ENCODE measurements around the gene IRX5. TPM values are rescaled to one million over a fixed set of nuclear protein-coding genes. Genes with fewer than 3 reads are reported as not detected.

IRX5 gene
- total RNA-seq, 4 donors from 2014 or later: 0.40 to 0.47 TPM; not detected in 2

DNA sequence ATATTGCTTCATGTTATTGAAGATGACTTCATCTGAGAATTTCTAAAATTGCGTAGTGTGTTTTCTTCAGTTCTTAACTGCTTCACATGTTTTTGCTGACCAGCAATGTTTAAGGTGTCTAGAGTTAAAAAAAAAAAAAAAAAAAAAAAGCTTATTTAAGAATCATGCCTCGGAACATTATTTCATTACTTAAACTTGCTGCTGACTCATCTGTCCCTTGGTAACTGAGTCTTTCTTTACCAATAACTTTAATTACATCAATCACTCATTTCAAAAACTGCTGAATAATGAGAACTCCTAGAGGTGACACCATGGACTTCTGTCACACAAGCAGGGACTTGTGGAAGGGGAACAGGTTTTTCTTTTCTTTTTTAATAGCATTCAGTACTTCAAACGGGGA is 16.2 kb downstream of the IRX5 start:
- no peak for ATAC-seq
- 22 to 47% methylated on average over 2 to 3 of the region's 3 CpGs for WGBS, 2 donors (ENCODE audit: low coverage in 1 of 2)
- Histone ChIP-seq H3K9me3 (peaks cover 0 to 10% (median 0%) of the 10 kb centered on the region in 3 donors), H3K4me1 (no peaks in the 10 kb centered on the region), H3K36me3 (no peaks in the 10 kb centered on the region), H3K27ac (no peak overlapping the region), H3K4me3 (no peak overlapping the region), H3K27me3 (peaks cover 80% of the 10 kb centered on the region)
- TF ChIP-seq POLR2A (IDR thresholded peaks at IDR 0.05) (no peak), POLR2AphosphoS5 (IDR thresholded peaks at IDR 0.05) (no peak), CTCF (IDR thresholded peaks at IDR 0.05) (no peak), EP300 (IDR thresholded peaks at IDR 0.05) (no peak)

DNA sequence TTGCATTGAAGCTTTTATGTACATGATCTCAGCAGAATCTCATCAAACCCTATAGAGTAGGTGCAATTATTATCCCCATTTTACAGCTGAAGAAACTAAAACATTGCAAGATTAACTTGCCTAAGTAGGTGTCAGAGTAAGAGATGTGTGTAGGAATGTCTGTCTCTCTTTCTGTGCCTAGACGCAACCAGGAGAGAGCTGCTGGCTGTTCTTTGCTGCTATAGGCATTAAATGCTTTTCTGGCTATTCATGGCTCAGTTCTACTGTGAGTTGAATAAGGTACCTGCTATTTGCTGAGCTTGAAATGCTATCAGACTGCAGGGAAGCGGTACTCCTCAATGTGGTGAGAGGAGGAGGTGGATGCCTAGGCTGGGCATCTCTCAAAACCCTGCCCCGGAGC is 17.0 kb downstream of the IRX5 start:
- TF ChIP-seq POLR2AphosphoS5 (IDR thresholded peaks at IDR 0.05) (no peak), POLR2A (IDR thresholded peaks at IDR 0.05) (no peak), CTCF (IDR thresholded peaks at IDR 0.05) (no peak), EP300 (IDR thresholded peaks at IDR 0.05) (no peak)
- Histone ChIP-seq H3K27ac (no peak overlapping the region), H3K4me1 (no peaks in the 10 kb centered on the region), H3K4me3 (no peak overlapping the region), H3K36me3 (no peaks in the 10 kb centered on the region), H3K9me3 (peaks cover 0 to 10% (median 0%) of the 10 kb centered on the region in 3 donors), H3K27me3 (peaks cover 80% of the 10 kb centered on the region)
- WGBS, 2 donors (ENCODE audit: low coverage in 1 of 2): 70 to 71% methylated on average over 1 to 3 of the region's 3 CpGs
- no peak for ATAC-seq

GRCh38 chr16:54952195-54952594 is 21.5 kb downstream of the IRX5 start:
- Histone ChIP-seq H3K4me1 (no peaks in the 10 kb centered on the region), H3K36me3 (no peaks in the 10 kb centered on the region), H3K27me3 (peaks cover 56% of the 10 kb centered on the region), H3K9me3 (peaks cover 0 to 10% (median 0%) of the 10 kb centered on the region in 3 donors), H3K27ac (no peak overlapping the region), H3K4me3 (no peak overlapping the region)
- WGBS, 2 donors (ENCODE audit: low coverage in 1 of 2): 50 to 69% methylated on average over 4 of the region's 4 CpGs
- TF ChIP-seq POLR2AphosphoS5 (IDR thresholded peaks at IDR 0.05) (no peak), POLR2A (IDR thresholded peaks at IDR 0.05) (no peak)
- no peak for ATAC-seq

DNA sequence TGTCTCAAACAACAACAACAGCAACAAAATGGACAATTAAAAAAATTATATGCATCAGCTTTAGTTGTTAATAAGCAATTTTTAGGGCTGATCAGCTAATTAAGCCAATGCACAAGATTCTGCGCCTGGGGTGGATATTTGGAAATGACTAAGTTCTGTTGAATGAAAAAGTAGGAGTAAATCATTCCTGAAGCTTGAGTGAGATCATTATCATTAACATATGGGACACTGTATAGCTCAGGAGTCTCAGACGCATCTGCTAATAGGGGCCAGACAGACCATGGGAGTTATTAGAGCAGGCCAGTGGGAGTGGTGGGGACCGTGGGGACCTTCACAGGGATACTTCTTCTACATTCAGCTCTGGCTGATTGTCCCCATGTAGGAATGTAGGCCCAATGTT is 22.8 kb downstream of the IRX5 start:
- H3K36me3 ChIP-seq: no peaks in the 10 kb centered on the region
- WGBS, 2 donors (ENCODE audit: low coverage in 1 of 2): 71 to 93% methylated on average over 3 of the region's 3 CpGs
- no peak overlapping the region for H3K4me3 ChIP-seq
- H3K27ac ChIP-seq: no peak overlapping the region
- ATAC-seq: no peak
- peaks cover 55% of the 10 kb centered on the region for H3K27me3 ChIP-seq
- H3K4me1 ChIP-seq: no peaks in the 10 kb centered on the region
- peaks cover 0 to 10% (median 0%) of the 10 kb centered on the region in 3 donors for H3K9me3 ChIP-seq
- TF ChIP-seq EP300 (IDR thresholded peaks at IDR 0.05) (no peak), CTCF (IDR thresholded peaks at IDR 0.05) (no peak), POLR2A (IDR thresholded peaks at IDR 0.05) (no peak), POLR2AphosphoS5 (IDR thresholded peaks at IDR 0.05) (no peak)

- peaks cover 55% of the 10 kb centered on the region for H3K27me3 ChIP-seq
- no peak overlapping the region for H3K27ac ChIP-seq
- ATAC-seq: no peak
- H3K4me1 ChIP-seq: no peaks in the 10 kb centered on the region
- WGBS, 2 donors (ENCODE audit: low coverage in 1 of 2): 51 to 52% methylated on average over 3 of the region's 3 CpGs
- no peaks in the 10 kb centered on the region for H3K36me3 ChIP-seq
- TF ChIP-seq EP300 (IDR thresholded peaks at IDR 0.05) (no peak), POLR2AphosphoS5 (IDR thresholded peaks at IDR 0.05) (no peak), POLR2A (IDR thresholded peaks at IDR 0.05) (no peak), CTCF (IDR thresholded peaks at IDR 0.05) (no peak)
- no peak overlapping the region for H3K4me3 ChIP-seq
- peaks cover 0 to 3% (median 0%) of the 10 kb centered on the region in 3 donors for H3K9me3 ChIP-seq
Observed at GRCh38 chr16:54954220-54954619, 23.6 kb downstream of the IRX5 start.

All from gastroesophageal sphincter (tissue), 4 donors.